ENCODE measurements around the gene GCNA.

Gene GCNA

DNA sequence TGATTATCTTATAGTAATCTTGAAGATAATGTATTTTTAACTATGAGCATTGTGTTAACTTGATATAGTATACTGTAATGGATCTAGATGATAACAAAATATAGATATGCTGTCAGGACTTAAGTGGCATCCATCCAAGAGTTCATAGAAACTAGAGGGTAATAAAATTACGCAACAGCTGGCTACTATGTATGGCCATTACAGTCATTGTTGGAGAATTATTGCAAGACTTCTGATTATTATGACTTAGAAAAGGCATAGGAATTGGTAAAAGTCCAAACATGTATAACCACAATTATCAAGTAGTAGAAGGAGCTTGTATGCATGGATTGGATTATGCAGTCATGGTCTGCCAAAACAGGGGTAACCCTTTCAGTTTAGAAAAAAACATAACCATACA, 35.8 kb upstream of the GCNA start:
- TF ChIP-seq CTCF (IDR thresholded peaks at IDR 0.05; ENCODE audit: low read depth, low read length) (no peak), MYC (IDR thresholded peaks at IDR 0.05; ENCODE audit: low read depth, low read length) (no peak), POLR2A (IDR thresholded peaks at IDR 0.05; ENCODE audit: extremely low read depth, insufficient read length) (no peak)
- TF ChIP-seq, protein P1, sequence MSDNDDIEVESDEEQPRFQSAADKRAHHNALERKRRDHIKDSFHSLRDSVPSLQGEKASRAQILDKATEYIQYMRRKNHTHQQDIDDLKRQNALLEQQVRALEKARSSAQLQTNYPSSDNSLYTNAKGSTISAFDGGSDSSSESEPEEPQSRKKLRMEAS (IDR thresholded peaks at IDR 0.05; ENCODE audit: low read depth, low read length): no peak
- H3K4me3 ChIP-seq (ENCODE audit: low read depth, low read length): peak overlapping the region; percentile 34
- peak; percentile 39 for DNase-seq (ENCODE audit: low read depth)

- H3K4me3 ChIP-seq (ENCODE audit: low read depth, low read length): no peak overlapping the region
- no peak for DNase-seq (ENCODE audit: low read depth)
Observed at GRCh38 chrX:71542825-71543224, 35.4 kb upstream of the GCNA start.

DNA sequence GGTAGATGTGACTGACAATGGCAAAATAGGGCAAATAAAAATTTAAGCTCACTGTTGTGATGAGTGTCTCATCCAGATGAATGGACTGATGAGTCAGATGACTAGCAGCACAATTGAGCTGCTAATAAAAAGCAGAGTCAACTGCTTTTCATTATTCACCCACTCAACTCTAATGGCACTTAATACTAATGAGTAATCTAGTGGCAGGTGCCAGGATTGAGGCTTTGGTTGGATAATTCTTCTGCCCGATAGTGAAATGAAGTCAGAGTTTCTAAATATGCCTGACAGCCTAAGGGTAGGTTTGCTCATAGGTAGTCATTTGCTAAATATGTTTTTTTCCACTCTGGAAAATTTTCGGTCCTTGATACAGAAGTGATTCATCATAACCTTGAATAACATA, 34.9 kb upstream of the GCNA start:
- no peak overlapping the region for H3K4me3 ChIP-seq (ENCODE audit: low read depth, low read length)
- no peak for TF ChIP-seq MYC (IDR thresholded peaks at IDR 0.05; ENCODE audit: low read depth, low read length)
- TF ChIP-seq POLR2A (IDR thresholded peaks at IDR 0.05; ENCODE audit: extremely low read depth, insufficient read length): no peak
- TF ChIP-seq, protein P1 (IDR thresholded peaks at IDR 0.05; ENCODE audit: low read depth, low read length): no peak
- TF ChIP-seq CTCF (IDR thresholded peaks at IDR 0.05; ENCODE audit: low read depth, low read length): no peak
- DNase-seq (ENCODE audit: low read depth): no peak

More at GRCh38 chrX:71542825-71543224, 35.4 kb upstream of the GCNA start:
- TF ChIP-seq, protein P1 (IDR thresholded peaks at IDR 0.05; ENCODE audit: low read depth, low read length): no peak
- TF ChIP-seq MYC (IDR thresholded peaks at IDR 0.05; ENCODE audit: low read depth, low read length) (no peak), POLR2A (IDR thresholded peaks at IDR 0.05; ENCODE audit: extremely low read depth, insufficient read length) (no peak)

DNA sequence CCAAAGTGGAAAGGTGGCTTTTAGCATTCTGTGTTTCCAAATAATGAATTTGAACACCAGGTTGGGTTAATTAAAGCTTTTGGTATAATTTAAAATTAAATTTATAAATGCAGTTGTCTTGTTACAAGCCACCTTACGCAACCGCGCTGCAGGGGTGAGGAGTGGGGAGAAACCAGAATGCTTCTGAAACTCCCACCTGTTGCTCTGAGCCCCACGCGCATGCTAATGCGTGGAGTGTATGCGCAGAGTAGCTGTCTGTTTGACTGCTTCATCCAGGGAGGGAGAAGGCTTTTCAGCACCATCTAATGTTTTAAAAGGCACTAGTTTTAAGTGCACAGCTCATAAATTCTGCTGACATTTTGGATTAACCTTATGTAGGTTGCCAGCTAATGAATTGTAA, 32.9 kb upstream of the GCNA start:
- H3K4me3 ChIP-seq (ENCODE audit: low read depth, low read length): no peak overlapping the region
- peak; percentile 45 for DNase-seq (ENCODE audit: low read depth)
- TF ChIP-seq, protein P1 (IDR thresholded peaks at IDR 0.05; ENCODE audit: low read depth, low read length): no peak
- no peak for TF ChIP-seq MYC (IDR thresholded peaks at IDR 0.05; ENCODE audit: low read depth, low read length)
- TF ChIP-seq POLR2A (IDR thresholded peaks at IDR 0.05; ENCODE audit: extremely low read depth, insufficient read length): no peak
- no peak for TF ChIP-seq CTCF (IDR thresholded peaks at IDR 0.05; ENCODE audit: low read depth, low read length)

GRCh38 chrX:71546879-71547278, 31.4 kb upstream of the GCNA start:
- H3K4me3 ChIP-seq (ENCODE audit: low read depth, low read length): no peak overlapping the region
- no peak for DNase-seq (ENCODE audit: low read depth)
- TF ChIP-seq, protein P1 (IDR thresholded peaks at IDR 0.05; ENCODE audit: low read depth, low read length): no peak

DNA sequence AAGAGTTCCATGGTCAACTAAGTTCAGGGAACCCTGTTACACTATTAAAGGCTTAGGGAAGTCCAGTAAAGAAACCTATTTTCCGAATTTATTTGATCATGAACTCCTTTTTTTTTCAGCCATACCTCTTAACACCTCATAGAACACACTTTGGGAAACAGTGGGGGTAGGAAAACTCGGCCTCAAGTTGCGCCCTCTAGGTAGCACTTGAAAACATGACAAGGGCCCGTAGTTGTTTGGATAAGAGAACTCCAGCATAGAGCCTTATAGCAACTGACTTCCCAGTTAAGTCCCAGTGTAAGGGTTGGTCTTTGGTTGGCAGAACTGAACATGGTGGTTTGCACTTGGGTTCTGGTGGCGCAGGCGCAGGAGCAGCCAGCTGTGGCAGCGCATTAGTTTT, 30.9 kb upstream of the GCNA start:
- no peak for DNase-seq (ENCODE audit: low read depth)
- TF ChIP-seq, protein P1 (IDR thresholded peaks at IDR 0.05; ENCODE audit: low read depth, low read length): no peak
- TF ChIP-seq POLR2A (IDR thresholded peaks at IDR 0.05; ENCODE audit: extremely low read depth, insufficient read length) (no peak), CTCF (IDR thresholded peaks at IDR 0.05; ENCODE audit: low read depth, low read length) (no peak), MYC (IDR thresholded peaks at IDR 0.05; ENCODE audit: low read depth, low read length) (no peak)
- H3K4me3 ChIP-seq (ENCODE audit: low read depth, low read length): no peak overlapping the region

DNA sequence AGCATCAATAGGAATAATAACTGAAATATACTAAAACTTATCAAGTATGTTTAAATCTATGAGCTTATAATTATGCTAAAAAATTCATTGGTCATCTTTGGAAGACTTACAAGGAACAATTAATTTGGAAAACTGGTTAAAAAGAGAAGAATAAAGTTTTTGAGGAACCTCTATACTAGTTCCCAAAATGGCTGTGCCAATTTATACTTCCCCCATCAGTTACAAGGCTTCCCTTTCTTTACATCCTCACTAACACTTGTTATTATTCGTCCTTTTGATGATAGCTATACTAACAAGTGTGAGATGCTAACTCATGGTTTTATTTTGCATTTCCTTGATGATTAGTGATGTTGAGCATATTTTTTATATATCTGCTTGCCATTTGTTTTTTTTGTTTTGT, 28.3 kb upstream of the GCNA start:
- no peak for DNase-seq (ENCODE audit: low read depth)
- H3K4me3 ChIP-seq (ENCODE audit: low read depth, low read length): no peak overlapping the region
- TF ChIP-seq MYC (IDR thresholded peaks at IDR 0.05; ENCODE audit: low read depth, low read length) (no peak), CTCF (IDR thresholded peaks at IDR 0.05; ENCODE audit: low read depth, low read length) (no peak), POLR2A (IDR thresholded peaks at IDR 0.05; ENCODE audit: extremely low read depth, insufficient read length) (no peak)
- TF ChIP-seq, protein P1 (IDR thresholded peaks at IDR 0.05; ENCODE audit: low read depth, low read length): no peak
